HEK293T (cell line): ENCODE measurements around the gene RAB28.

ENCODE experiments used
- ARNT ChIP-seq: fragments of 450-650 bp; IDR thresholded peaks from 2 replicates; pipeline ENCODE4 v1.6.1; 2017; ENCODE audit warnings: mild to moderate bottlenecking
- ELF4 ChIP-seq: fragments of 450-650 bp; IDR thresholded peaks from 2 replicates; pipeline ENCODE4 v1.6.1; 2017; ENCODE audit warnings: antibody characterized with exemption
- FOXA1 ChIP-seq: fragments of 450-650 bp; IDR thresholded peaks from 2 replicates; pipeline ENCODE4 v1.6.1; 2016; ENCODE audit warnings: mild to moderate bottlenecking
- FOXK2 ChIP-seq: fragments of 450-650 bp; IDR thresholded peaks from 2 replicates; pipeline ENCODE4 v1.6.1; 2016; ENCODE audit warnings: mild to moderate bottlenecking
- FOXM1 ChIP-seq: fragments of 450-650 bp; IDR thresholded peaks from 2 replicates; pipeline ENCODE4 v1.6.1; 2017; ENCODE audit warnings: mild to moderate bottlenecking, borderline replicate concordance
- HDGF ChIP-seq: fragments of 450-650 bp; IDR thresholded peaks from 2 replicates; pipeline ENCODE4 v1.6.1; 2017; ENCODE audit warnings: antibody characterized with exemption, borderline replicate concordance
- LEF1 ChIP-seq: fragments of 450-650 bp; IDR thresholded peaks from 2 replicates; pipeline ENCODE4 v1.6.1; 2017; ENCODE audit warnings: mild to moderate bottlenecking, borderline replicate concordance
- NFRKB ChIP-seq: fragments of 450-650 bp; IDR thresholded peaks from 2 replicates; pipeline ENCODE4 v1.6.1; 2016; ENCODE audit warnings: mild to moderate bottlenecking, moderate library complexity
- SP1 ChIP-seq: fragments of 450-650 bp; IDR thresholded peaks from 2 replicates; pipeline ENCODE4 v1.6.1; 2017
- SUZ12 ChIP-seq: fragments of 450-650 bp; IDR thresholded peaks from 2 replicates; pipeline ENCODE4 v1.6.1; 2016; ENCODE audit warnings: mild to moderate bottlenecking
- ZNF384 ChIP-seq: fragments of 450-650 bp; IDR thresholded peaks from 2 replicates; pipeline ENCODE4 v1.6.1; 2016
- TF ChIP-seq, protein P1 (sequence below): fragments of 450-650 bp; IDR thresholded peaks from 2 replicates; pipeline ENCODE4 v1.6.1; 2016

DNA sequence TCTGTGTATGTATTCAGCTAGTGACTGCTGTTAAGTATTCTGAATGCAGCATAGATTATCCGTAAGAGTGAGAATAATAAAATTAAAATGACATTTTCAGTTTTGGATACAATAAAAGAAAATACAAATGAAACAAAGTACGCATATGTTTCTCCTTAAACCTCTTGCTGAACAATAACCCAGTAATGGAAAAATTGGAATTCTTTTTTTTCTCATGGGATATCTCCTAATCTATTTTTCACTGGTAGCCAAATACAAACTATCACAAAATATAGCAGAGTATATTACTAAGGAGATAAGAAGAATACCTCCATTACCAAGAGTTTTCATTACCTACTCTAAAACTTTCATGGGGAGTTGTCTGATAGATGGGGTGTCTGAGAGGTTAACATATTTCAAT lies 6.0 kb downstream of the RAB28 start:
- TF ChIP-seq FOXM1: no peak
- TF ChIP-seq SP1: no peak
- no peak for TF ChIP-seq FOXA1
- TF ChIP-seq SUZ12: no peak
- no peak for TF ChIP-seq LEF1
- no peak for TF ChIP-seq ELF4
- TF ChIP-seq NFRKB: no peak
- TF ChIP-seq ARNT: no peak
- TF ChIP-seq HDGF: no peak
- TF ChIP-seq, protein P1, sequence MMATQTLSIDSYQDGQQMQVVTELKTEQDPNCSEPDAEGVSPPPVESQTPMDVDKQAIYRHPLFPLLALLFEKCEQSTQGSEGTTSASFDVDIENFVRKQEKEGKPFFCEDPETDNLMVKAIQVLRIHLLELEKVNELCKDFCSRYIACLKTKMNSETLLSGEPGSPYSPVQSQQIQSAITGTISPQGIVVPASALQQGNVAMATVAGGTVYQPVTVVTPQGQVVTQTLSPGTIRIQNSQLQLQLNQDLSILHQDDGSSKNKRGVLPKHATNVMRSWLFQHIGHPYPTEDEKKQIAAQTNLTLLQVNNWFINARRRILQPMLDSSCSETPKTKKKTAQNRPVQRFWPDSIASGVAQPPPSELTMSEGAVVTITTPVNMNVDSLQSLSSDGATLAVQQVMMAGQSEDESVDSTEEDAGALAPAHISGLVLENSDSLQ: no peak
- TF ChIP-seq ZNF384: no peak
- TF ChIP-seq FOXK2: no peak
